Thoracic aorta (tissue), 2 donors: ENCODE measurements around the gene TMEM80. TPM values are rescaled to one million over a fixed set of nuclear protein-coding genes. Genes with fewer than 3 reads are reported as not detected.
A peak's percentile ranks its signal among the peaks of the same experiment; 100 is the strongest.

Experiments
- ATAC-seq: fragments of 150-250 bp; one replicate; pipeline ENCODE4 v1.8.0; 2017; ENCODE audit warnings: low read depth; ENCODE audit not compliant: insufficient number of reproducible peaks, low FRiP score
- DNase-seq: peaks from one replicate; pipeline ENCODE4 v3.0.0-alpha.2; 2020; ENCODE audit warnings: low spot score
- H3K27ac ChIP-seq, 2 donors: fragments of 200-600 bp; sonication (generic); 1 replicate in 1 of 2; 2 replicates in 1 of 2; pipeline ENCODE4 v1.5.1; 2016; ENCODE audit warnings: mild to moderate bottlenecking in 2 of 2, moderate library complexity in 2 of 2
- H3K27me3 ChIP-seq: fragments of 200-600 bp; sonication (generic); replicated peaks from 2 replicates; pipeline ENCODE4 v1.6.0; 2016; ENCODE audit warnings: mild to moderate bottlenecking; ENCODE audit not compliant: insufficient read depth
- H3K36me3 ChIP-seq: fragments of 200-600 bp; sonication (generic); one replicate; pipeline ENCODE4 v1.5.1; 2016
- H3K4me1 ChIP-seq, 2 donors: fragments of 200-600 bp; sonication (generic); 1 replicate in 1 of 2; 2 replicates in 1 of 2; pipeline versions ENCODE4 v1.5.1 to v1.6.0; 2016; ENCODE audit warnings: low read depth in 2 of 2, mild to moderate bottlenecking in 1 of 2; ENCODE audit not compliant: control insufficient read depth in 1 of 2
- H3K4me3 ChIP-seq: fragments of 200-600 bp; sonication (generic); 2 replicates; pipeline ENCODE4 v1.5.1; 2016; ENCODE audit warnings: mild to moderate bottlenecking
- H3K9me3 ChIP-seq: fragments of 200-600 bp; sonication (generic); 2 replicates; pipeline ENCODE4 v1.5.1; 2016
- total RNA-seq, 2 donors: library from RNA; depleted of rRNA; stranded (reverse); fragments of >200 nt; gene quantifications; one replicate each; pipeline versions ENCODE4 v1.1.0 to v1.2.3, GENCODE V29; 2016
- TF ChIP-seq, protein P1 (sequence below): fragments of 200-600 bp; sonication (generic); IDR thresholded peaks from one replicate; pipeline ENCODE4 v1.5.1; 2019; ENCODE audit warnings: antibody characterized with exemption

The TMEM80 gene
- total RNA-seq, 2 donors from 2014 or later: 22.4 to 22.5 TPM

DNA sequence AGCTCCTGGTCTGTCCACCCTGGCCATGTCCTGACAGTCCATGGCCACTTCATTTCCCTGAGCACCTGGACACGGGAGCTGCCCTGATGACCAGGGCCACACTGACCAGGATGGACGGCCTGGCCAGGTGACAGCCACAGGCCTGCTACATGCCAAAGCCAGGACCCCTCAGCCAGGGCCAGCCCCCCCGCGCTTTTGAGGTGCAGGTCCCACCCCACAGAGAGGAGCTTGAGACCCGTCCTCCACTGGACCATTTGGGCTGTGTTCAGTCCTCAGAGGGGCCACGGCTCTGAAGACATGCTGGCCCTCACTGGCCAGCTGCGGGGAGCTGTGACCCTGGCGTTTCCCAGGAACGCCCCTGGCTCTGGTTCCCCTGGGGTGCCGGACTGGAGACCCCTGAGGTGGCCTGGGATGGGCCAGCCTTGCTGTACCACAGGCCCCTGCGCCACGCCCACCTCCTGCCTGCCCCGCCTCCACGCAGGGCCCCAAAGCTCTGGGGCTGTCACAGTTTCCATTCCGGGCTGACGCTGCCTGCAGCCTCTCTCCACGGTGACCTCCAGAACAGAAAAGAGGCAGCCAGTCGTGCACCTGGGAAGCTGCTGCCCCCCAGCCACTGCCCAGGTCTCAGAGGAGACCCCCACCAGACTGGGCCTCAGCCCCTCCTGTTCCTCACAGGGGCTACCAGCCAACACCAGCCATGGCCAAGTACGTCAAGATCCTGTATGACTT, 28.6 kb downstream of the TMEM80 start:
- Histone ChIP-seq H3K9me3 (no peaks in the 10 kb centered on the region), H3K4me3 (no peak overlapping the region), H3K27me3 (no peaks in the 10 kb centered on the region), H3K4me1 (peaks cover 26 to 42% of the 10 kb centered on the region in 2 donors), H3K27ac (no peak overlapping the region), H3K36me3 (no peaks in the 10 kb centered on the region)
- TF ChIP-seq, protein P1, sequence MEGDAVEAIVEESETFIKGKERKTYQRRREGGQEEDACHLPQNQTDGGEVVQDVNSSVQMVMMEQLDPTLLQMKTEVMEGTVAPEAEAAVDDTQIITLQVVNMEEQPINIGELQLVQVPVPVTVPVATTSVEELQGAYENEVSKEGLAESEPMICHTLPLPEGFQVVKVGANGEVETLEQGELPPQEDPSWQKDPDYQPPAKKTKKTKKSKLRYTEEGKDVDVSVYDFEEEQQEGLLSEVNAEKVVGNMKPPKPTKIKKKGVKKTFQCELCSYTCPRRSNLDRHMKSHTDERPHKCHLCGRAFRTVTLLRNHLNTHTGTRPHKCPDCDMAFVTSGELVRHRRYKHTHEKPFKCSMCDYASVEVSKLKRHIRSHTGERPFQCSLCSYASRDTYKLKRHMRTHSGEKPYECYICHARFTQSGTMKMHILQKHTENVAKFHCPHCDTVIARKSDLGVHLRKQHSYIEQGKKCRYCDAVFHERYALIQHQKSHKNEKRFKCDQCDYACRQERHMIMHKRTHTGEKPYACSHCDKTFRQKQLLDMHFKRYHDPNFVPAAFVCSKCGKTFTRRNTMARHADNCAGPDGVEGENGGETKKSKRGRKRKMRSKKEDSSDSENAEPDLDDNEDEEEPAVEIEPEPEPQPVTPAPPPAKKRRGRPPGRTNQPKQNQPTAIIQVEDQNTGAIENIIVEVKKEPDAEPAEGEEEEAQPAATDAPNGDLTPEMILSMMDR: no peak
- DNase-seq (no peak), ATAC-seq (no peak)

DNA sequence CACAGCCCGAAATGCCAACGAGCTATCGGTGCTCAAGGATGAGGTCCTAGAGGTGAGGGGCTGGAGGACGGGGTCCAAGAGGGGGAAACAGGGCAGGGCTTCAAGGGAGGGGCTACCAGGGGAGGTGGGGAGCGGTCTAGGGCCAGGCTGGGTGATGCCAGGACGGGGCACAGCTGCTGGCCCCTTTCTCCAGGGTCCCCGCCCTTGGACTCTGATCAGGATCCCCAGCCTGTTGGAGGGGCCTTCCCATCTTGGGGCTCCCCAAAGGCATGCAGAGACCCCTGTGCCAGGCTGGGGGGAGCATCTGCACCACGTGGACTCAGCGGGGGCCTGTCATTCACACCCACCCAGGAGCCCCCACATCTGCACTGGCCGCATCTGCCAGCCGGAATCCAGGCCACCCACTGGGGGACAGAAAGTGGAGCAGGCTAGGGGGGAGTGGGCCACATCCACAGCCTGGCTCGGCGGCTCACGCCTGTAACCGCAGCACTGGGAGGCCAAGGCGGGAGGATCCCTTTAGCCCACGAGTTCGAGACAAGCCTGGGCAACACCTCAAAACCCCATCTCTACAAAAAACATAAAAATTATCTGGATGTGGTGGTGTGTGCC, 29.3 kb downstream of the TMEM80 start:
- H3K27me3 ChIP-seq: no peaks in the 10 kb centered on the region

DNA sequence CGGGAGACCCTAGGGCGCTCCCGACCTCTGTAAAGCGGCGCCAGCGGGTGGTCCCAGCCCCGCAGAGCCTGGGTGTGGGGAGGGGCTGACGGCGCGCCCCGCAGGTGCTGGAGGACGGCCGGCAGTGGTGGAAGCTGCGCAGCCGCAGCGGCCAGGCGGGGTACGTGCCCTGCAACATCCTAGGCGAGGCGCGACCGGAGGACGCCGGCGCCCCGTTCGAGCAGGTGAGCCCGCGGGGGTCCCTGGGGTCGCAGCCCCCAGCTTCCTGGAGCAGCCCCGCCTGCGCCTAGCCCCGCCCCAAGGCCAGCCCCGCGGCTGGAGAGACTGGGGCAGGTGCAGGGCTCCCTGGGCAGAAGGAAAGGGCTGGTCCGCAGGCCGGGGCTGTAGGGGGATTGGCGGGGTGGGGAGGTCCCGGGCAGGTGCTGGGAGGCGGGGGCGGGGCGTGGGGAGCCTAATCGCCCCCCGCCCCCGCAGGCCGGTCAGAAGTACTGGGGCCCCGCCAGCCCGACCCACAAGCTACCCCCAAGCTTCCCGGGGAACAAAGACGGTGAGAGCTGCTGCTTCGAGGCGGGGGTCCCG, 30.1 kb downstream of the TMEM80 start:
- no peaks in the 10 kb centered on the region for H3K9me3 ChIP-seq
- peak overlapping the region; percentile 68 for H3K4me3 ChIP-seq
- no peak for DNase-seq
- no peaks in the 10 kb centered on the region for H3K36me3 ChIP-seq
- H3K4me1 ChIP-seq: peaks cover 26 to 42% of the 10 kb centered on the region in 2 donors
- no peak overlapping the region for H3K27ac ChIP-seq
- TF ChIP-seq, protein P1: no peak
- ATAC-seq: no peak
- no peaks in the 10 kb centered on the region for H3K27me3 ChIP-seq

More for the DNA sequence above, 29.3 kb downstream of the TMEM80 start:
- TF ChIP-seq, protein P1: no peak
- ATAC-seq (no peak), DNase-seq (no peak)
- H3K36me3 ChIP-seq: no peaks in the 10 kb centered on the region
- H3K4me3 ChIP-seq: no peak overlapping the region
- H3K9me3 ChIP-seq: no peaks in the 10 kb centered on the region
- H3K4me1 ChIP-seq: peaks cover 26 to 42% of the 10 kb centered on the region in 2 donors
- H3K27ac ChIP-seq: no peak overlapping the region

DNA sequence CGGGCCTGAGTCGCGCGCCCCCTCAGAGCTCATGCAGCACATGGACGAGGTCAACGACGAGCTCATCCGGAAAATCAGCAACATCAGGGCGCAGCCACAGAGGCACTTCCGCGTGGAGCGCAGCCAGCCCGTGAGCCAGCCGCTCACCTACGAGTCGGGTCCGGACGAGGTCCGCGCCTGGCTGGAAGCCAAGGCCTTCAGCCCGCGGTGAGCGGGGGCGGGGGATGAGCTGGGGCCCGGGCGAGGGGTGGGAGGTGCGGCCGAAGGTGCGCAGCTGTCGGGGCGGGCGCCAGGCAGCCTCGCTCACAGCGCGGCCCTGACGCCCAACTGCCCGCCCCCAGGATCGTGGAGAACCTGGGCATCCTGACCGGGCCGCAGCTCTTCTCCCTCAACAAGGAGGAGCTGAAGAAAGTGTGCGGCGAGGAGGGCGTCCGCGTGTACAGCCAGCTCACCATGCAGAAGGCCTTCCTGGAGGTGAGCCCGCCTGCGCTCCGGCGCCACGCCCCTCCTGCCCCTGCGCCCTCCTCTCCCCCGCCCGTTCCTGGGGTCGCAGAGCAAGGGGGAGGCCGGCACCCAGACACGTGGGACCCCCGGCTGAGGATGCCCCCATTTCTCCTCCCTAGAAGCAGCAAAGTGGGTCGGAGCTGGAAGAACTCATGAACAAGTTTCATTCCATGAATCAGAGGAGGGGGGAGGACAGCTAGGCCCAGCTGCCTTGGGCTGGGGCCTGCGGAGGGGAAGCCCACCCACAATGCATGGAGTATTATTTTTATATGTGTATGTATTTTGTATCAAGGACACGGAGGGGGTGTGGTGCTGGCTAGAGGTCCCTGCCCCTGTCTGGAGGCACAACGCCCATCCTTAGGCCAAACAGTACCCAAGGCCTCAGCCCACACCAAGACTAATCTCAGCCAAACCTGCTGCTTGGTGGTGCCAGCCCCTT, 30.9 kb downstream of the TMEM80 start:
- ATAC-seq (no peak), DNase-seq (no peak)
- Histone ChIP-seq H3K4me1 (peaks cover 22 to 35% of the 10 kb centered on the region in 2 donors), H3K27me3 (no peaks in the 10 kb centered on the region), H3K36me3 (no peaks in the 10 kb centered on the region), H3K9me3 (no peaks in the 10 kb centered on the region), H3K4me3 (peak overlapping the region; percentile 68), H3K27ac (peak overlapping the region; percentile 70 to 94)
- TF ChIP-seq, protein P1: no peak
